ENCODE measurements around the gene SIL1. TPM values are rescaled to one million over a fixed set of nuclear protein-coding genes. Genes with fewer than 3 reads are reported as not detected.

Gene SIL1
- total and polyA plus RNA-seq, 2 of the 8 experiments (the other 6 are each of a cell fraction or from before 2014, with no cell fraction given) = 8.3 to 12.8 TPM

GRCh38 chr5:139131062-139131461, 67.1 kb downstream of the SIL1 start:
- H2BK5ac ChIP-seq (ENCODE audit: low read depth, low read length) = no peak overlapping the region
- no peak overlapping the region for H3K4ac ChIP-seq (replicated peaks; ENCODE audit: insufficient read length, low read depth, low read length)
- H4K8ac ChIP-seq (ENCODE audit: extremely low read depth, insufficient read depth, low read length) = no peak overlapping the region
- no peaks in the 10 kb centered on the region for H3K79me2 ChIP-seq (ENCODE audit: control insufficient read depth in 1 of 2, insufficient read depth in 2 of 2, low read length in 2 of 2)
- no peak overlapping the region for H3K56ac ChIP-seq (replicated peaks; ENCODE audit: insufficient read length, low read depth, low read length)
- H3K9ac ChIP-seq (replicated peaks in 1 of 4; ENCODE audit: extremely low read depth in 1 of 4, low read depth in 3 of 4, low read length in 3 of 4) = no peak overlapping the region
- no peak overlapping the region for H4K5ac ChIP-seq (ENCODE audit: insufficient read length, low read depth, low read length)
- no peak overlapping the region for H3K4me3 ChIP-seq (ENCODE audit: extremely low read depth in 1 of 4, insufficient read depth in 2 of 4, low read depth in 3 of 4, low read length in 4 of 4)
- no peak overlapping the region for H2BK120ac ChIP-seq (replicated peaks; ENCODE audit: low read depth, low read length)
- H3K4me1 ChIP-seq (replicated peaks in 1 of 4; ENCODE audit: control insufficient read depth in 3 of 4, insufficient read depth in 4 of 4, low read length in 3 of 4) = peaks cover 2 to 14% (median 10%) of the 10 kb centered on the region in 4 experiments
- no peak for DNase-seq (ENCODE audit: low read depth in 1 of 2, low spot score in 2 of 2)
- WGBS, 2 experiments (ENCODE audit: extremely low coverage in 1 of 2, insufficient coverage in 1 of 2, insufficient read length in 1 of 2, insufficient replicate concordance in 2 of 2, low coverage in 1 of 2, low lambda C conversion rate in 2 of 2, missing lambda C conversion rate in 1 of 2) = 82% methylated on average over 3 of the region's 3 CpGs; no CpG with 5 or more reads in 1 of the 2 experiments
- H3K79me1 ChIP-seq (ENCODE audit: low read depth, low read length) = no peaks in the 10 kb centered on the region
- H2BK15ac ChIP-seq (ENCODE audit: low read length) = no peak overlapping the region
- H3K14ac ChIP-seq (ENCODE audit: insufficient read length) = no peak overlapping the region
- H3K23ac ChIP-seq (ENCODE audit: insufficient read length) = no peak overlapping the region
- POLR2A ChIA-PET (ENCODE audit: partially characterized antibody) = interaction anchor here (1.7 kb wide), 1 partner anchor 163 kb away, joined by 5 read pairs; the partner anchor contains the start of gene MATR3
- no peaks in the 10 kb centered on the region for H3K9me3 ChIP-seq (ENCODE audit: insufficient read depth in 2 of 2, low read depth in 1 of 2, low read length in 1 of 2)
- no peaks in the 10 kb centered on the region for H3K36me3 ChIP-seq (ENCODE audit: control insufficient read depth in 2 of 4, insufficient read depth in 4 of 4, low read length in 3 of 4)
- H2AK5ac ChIP-seq (ENCODE audit: low read depth, low read length) = no peak overlapping the region
- H2AFZ ChIP-seq (ENCODE audit: low read length) = peak overlapping the region; percentile 48
- H3K27ac ChIP-seq (ENCODE audit: low read depth, low read length) = no peak overlapping the region
- H3K4me2 ChIP-seq (ENCODE audit: insufficient read depth in 1 of 2, low read depth in 2 of 2, low read length in 2 of 2) = 0 out of 4 replicates have a peak overlapping the region, but pooled peaks have one; percentile 21 to 31
- no peak for FAIRE-seq
- H4K20me1 ChIP-seq (replicated peaks in 1 of 2; ENCODE audit: control insufficient read depth in 1 of 2, insufficient read depth in 2 of 2, low read length in 2 of 2) = no peaks in the 10 kb centered on the region
- no peak overlapping the region for H2BK20ac ChIP-seq (ENCODE audit: low read length)
- peak overlapping the region; percentile 38; the same call in 1 of the 2 replicates for H3K18ac ChIP-seq (ENCODE audit: extremely low read depth, low read length)
- H2BK12ac ChIP-seq (ENCODE audit: low read depth, low read length) = no peak overlapping the region
- CTCF ChIA-PET (ENCODE audit: partially characterized antibody) = interaction anchor here (1.2 to 1.5 kb wide), 2 partner anchors 9 to 31 kb away, joined by 3 to 4 read pairs; no protein-coding TSS in a partner anchor
- no peaks in the 10 kb centered on the region for H3K23me2 ChIP-seq (ENCODE audit: low read depth, low read length)
- H4K91ac ChIP-seq (replicated peaks; ENCODE audit: insufficient read length, low read length) = no peak overlapping the region
- no peaks in the 10 kb centered on the region for H3K27me3 ChIP-seq (replicated peaks in 1 of 4; ENCODE audit: control insufficient read depth in 3 of 4, extremely low read depth in 1 of 4, insufficient read depth in 3 of 4, low read length in 3 of 4)
- TF ChIP-seq HDAC2 (IDR thresholded peaks at IDR 0.05; ENCODE audit: borderline replicate concordance in 1 of 2, low read depth in 2 of 2, low read length in 2 of 2) (no peak), RNF2 (IDR thresholded peaks at IDR 0.05; ENCODE audit: borderline replicate concordance, low read depth, low read length, missing control alignments, poor library complexity, severe bottlenecking) (no peak), E2F6 (IDR thresholded peaks at IDR 0.05) (no peak), ATF2 (IDR thresholded peaks at IDR 0.05; ENCODE audit: low read length) (no peak), CBX8 (IDR thresholded peaks at IDR 0.05; ENCODE audit: borderline replicate concordance, low read depth, low read length) (no peak), PHF8 (conservative IDR thresholded peaks at IDR 0.05; ENCODE audit: low read depth, low read length) (no peak), CTBP2 (IDR thresholded peaks at IDR 0.05; ENCODE audit: borderline replicate concordance, insufficient read depth, insufficient read length, low read length) (no peak), SP2 (IDR thresholded peaks at IDR 0.05; ENCODE audit: low read length) (no peak), TCF12 (IDR thresholded peaks at IDR 0.05; ENCODE audit: low read depth, low read length) (no peak), SRF (IDR thresholded peaks at IDR 0.05; ENCODE audit: low read depth, low read length) (no peak)
